ENCODE data around the gene NKTR.

DNA sequence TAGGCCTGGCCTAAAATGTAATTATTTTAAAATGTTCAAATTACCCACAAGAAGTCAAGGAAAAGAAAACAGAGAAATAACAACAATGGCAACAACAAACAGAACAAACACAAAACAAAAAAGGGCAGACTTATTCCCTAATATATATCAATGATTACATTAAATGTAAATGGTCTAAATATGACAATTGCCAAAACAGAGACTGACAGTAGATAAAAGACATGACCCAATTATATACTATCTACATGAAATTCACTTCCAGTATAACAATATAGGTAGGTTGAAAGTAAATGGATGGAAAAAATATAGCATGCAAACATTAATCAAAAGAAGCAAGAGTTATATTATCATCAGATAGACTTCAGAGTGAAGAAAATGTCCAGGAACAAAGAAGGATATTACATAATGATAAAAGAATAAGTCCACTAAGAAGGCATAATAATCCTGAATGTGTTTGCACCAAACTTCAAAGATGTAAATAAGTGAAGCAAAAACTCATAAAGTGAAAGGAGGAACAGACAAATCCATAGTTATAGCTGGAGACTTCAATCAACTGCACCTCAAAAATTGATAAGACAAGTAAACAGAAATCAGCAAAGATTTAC is 25.2 kb upstream of the NKTR start:
- TF ChIP-seq YY1 (IDR thresholded peaks at IDR 0.05; ENCODE audit: insufficient read depth, insufficient read length) (no peak), ZNF274 (IDR thresholded peaks at IDR 0.05; ENCODE audit: low read depth, low read length) (no peak)

Measured in NT2/D1 (cell line).